Activated CD4-positive, CD25-positive, alpha-beta regulatory T cell treated with anti-CD3 and anti-CD28 coated beads, Interleukin-2, amount 50 U/mL, for 24 hours (primary cell): ENCODE data around the gene ESRRA.

Experiments
- ATAC-seq, 2 donors: fragments of 150-1000 bp; cut with Tn5 transposase; one replicate each; pipeline ENCODE4 v1.10.0; 2021; ENCODE audit warnings: mild to moderate bottlenecking in 1 of 2, moderate library complexity in 1 of 2

ESRRA gene

DNA sequence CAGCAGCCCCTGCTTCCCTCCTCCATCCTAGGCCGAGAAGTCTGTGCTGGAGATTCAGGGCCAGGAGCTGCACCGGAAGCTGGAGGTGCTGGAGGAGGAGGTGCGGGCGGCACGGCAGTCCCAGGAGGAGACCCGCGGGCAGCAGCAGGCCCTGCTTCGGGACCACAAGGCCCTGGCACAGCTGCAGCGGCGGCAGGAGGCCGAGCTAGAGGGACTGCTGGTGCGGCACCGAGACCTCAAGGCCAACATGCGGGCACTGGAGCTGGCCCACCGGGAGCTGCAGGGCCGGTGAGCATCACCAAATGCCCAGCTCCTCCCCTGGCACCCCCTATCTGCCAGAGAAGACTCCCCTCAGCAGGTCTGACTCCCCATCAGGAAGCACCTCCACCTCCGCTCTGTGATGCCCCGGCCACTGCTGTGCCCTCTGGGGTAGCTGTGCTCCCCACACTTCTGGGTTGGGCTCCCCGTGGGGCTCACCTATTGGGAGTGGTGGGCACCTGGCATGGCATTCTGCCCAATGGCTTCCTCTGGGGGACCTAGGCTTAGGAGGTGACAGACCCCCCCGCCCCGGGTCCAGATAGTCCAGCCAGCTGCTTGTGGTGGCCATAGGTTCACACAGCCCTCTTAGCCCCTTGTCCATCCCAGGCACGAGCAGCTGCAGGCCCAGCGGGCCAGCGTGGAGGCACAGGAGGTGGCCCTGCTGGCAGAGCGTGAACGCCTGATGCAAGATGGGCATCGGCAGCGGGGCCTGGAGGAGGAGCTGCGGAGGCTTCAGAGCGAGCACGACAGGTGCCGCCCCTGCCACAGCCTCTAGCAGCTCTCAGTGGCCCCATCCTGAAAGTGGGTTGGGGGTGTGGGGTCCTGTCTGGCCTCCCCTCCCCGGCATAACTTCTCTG is 47.0 kb downstream of the ESRRA start:
- ATAC-seq, result no peak

GRCh38 chr11:64352995-64353714 is 47.8 kb downstream of the ESRRA start:
- ATAC-seq, result no peak

DNA sequence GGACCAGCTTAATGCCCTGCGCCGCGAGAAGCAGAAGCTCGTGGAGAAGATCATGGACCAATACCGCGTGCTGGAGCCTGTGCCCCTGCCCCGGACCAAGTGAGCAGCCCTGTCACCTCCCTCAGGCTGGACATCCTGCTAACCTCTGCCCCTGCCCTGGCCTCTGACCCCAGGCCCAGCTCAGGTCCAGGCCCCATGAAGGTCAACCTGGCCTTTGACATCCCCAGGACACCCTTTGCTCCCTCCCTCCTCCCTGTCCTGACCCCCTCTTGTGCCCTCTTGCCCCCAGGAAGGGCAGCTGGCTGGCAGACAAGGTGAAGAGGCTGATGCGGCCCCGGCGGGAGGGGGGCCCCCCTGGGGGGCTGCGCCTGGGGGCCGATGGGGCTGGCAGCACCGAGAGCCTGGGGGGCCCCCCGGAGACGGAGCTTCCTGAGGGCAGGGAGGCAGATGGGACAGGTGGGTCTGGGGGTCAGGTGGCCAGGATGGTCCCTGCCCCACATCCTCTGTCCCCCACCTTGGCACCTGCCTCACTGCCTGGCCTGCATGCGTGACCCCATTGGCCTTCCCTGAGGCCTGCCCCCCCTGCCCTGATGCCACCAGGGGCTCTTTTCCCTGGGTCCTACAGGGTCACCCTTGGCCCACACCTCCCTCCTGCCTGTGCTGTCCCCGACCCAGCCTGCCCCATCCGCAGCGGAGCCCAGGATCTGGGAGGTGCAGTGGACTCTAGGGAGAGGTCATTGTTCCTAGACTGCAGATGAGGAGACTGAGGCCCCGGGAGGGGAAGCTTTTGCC is 48.6 kb downstream of the ESRRA start:
- no peak for ATAC-seq

- ATAC-seq, result no peak
Measured at GRCh38 chr11:64355078-64355940, 50.0 kb downstream of the ESRRA start.

- no peak for ATAC-seq
Measured at GRCh38 chr11:64356498-64357411, 51.4 kb downstream of the ESRRA start.

DNA sequence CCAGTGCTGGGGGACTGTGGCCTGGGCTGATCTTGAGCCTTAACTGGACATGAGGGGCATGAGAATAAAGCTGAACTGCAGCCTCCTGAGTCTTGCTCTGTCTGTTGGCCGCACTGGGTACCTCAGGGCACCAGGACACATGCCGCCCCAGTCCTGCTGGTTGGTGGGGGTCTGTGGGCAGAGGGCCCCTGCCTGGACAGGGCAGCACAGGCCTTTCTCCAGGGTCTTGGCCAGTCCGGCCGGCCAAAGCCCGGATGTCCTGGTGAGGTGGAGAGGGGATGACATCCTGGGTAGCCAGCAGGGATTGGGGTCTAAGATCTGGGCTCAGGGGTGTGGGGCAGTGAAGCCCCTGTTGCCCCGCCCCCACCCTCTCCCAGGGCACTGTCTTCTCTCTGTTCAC is 52.1 kb downstream of the ESRRA start:
- ATAC-seq, result no peak

DNA sequence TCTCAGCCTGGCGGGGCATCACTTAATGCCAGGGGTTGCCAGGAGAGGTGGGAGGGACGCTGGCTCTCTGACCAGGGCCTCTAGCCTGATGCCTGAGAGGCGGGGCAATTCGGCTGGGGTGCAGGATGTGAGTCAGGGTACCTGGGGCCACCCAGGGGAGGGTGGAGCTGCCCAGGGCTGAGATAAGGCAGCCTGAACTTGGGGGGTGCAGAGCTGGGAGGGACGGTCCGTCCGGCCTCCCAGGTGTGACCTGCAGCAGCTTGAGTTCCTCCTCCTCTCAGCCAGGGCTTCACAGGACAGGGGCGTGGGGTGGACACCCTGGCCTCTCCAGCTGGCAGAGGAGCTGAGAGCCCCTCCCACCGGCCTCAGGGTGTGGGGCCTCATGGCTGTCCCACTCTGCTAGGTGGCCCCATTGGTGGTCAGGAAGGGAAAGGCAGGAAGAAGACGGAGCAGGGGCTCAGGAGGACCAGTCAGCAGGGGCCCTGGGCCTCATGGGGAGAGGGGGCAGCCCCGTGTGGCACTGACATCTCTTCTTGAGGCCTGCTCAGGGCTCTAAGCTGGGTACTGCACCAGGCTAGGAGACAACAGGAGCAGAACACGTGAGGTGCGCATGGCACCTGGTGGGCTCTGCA is 52.7 kb downstream of the ESRRA start:
- peak; percentile 67 to 69 for ATAC-seq

GRCh38 chr11:64358536-64358906 is 53.2 kb downstream of the ESRRA start:
- no peak for ATAC-seq

DNA sequence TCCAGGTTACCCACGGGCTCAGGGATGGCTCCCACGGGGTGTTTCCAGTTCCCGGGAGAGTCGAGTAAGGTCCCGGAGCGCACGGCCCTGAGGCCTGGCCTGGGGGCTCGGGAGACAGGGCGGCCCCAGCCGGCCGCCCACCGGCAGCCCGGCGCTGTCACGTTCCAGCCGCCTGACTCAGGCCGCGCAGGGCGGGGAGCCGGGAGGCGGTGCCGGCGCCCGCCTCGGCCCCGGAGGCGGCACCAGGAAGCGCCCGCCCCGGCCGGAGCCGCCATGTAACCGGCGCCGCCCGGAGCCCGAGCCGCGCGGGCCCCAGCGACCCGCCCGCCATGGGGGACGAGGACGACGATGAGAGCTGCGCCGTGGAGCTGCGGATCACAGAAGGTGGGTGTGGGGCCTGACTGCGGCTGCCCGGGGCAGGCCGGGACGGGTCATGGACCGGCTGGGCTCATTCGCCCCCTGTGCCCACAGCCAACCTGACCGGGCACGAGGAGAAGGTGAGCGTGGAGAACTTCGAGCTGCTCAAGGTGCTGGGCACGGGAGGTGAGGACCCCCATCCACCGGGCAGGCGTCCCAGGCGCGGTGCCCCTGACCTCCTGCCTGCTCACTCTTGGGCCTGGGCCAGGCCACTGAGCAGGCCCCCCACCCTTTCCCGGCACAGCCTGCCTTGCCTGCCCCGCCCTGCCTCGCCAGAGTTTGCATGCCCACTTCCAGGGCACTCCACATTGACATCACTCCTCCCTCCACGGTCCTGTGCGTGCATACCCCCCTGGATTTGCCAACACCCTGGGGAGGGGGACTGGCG is 53.8 kb downstream of the ESRRA start, which contains the start of gene RPS6KA4:
TSS of gene RPS6KA4 (plus strand) at position 256 of the 805 bp plus-strand sequence. CDS start at position 330, 74 bp downstream.
- peak; percentile 82 to 83 for ATAC-seq

DNA sequence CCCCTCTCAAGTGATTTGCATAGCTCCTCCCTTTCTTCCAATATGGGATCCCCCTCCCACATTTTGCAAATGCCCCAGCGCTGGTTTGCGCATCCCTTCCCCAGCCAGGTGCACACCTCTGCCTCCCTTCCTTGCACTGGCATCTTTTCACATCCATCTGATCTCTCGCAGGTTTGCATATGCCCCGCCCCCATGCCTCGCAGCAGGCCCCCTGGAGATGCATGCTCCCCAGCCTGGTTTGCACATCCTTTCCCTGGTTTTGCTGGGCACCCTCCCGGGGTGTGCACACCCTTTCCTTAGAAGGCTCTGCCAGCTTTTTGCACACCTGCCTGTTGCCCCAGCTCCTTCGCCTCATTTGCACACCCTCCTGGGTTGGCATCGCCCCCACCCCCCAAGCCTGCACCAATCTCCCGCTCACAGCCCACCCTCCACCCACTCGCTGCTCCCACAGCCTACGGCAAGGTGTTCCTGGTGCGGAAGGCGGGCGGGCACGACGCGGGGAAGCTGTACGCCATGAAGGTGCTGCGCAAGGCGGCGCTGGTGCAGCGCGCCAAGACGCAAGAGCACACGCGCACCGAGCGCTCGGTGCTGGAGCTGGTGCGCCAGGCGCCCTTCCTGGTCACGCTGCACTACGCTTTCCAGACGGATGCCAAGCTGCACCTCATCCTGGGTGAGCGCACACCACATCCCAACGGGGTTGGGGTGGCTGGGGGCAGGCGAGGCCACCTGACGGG is 54.6 kb downstream of the ESRRA start:
- ATAC-seq, result no peak

DNA sequence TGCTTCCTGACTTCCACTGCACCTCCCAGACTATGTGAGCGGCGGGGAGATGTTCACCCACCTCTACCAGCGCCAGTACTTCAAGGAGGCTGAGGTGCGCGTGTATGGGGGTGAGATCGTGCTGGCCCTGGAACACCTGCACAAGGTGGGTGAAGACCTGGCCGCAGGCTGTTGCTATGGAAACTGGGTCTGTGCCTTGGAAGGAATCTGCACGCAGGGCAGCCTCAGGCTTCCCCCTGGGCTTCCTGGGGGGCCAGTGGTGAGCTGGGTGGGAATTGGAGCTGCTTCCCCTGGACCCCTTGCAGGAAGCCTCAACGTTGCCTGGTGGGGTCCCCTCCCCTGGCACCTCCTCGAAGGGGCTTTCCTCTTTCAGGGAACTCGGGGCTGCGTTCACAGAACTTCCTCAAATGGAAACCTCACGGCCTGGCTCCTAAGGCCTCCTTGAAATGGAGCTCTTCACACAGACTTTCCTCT is 55.2 kb downstream of the ESRRA start:
- ATAC-seq, result no peak

GRCh38 chr11:64361659-64362058 is 56.3 kb downstream of the ESRRA start:
- no peak for ATAC-seq

GRCh38 chr11:64362339-64362738 is 57.0 kb downstream of the ESRRA start:
- no peak for ATAC-seq

GRCh38 chr11:64364435-64364834 is 59.1 kb downstream of the ESRRA start:
- no peak for ATAC-seq

- no peak for ATAC-seq
Measured at GRCh38 chr11:64364911-64365310, 59.6 kb downstream of the ESRRA start.
